ENCODE results near the gene HIP1. TPM values are rescaled to one million over a fixed set of nuclear protein-coding genes. Genes with fewer than 3 reads are reported as not detected.

HIP1 gene
- polyA plus RNA-seq, 1 of the 3 experiments (the other 2 are of a cell fraction), result 11.3 TPM

GRCh38 chr7:75608451-75609122 is 130.2 kb downstream of the HIP1 start:
- WGBS (ENCODE audit: low lambda C conversion rate), result 84% methylated on average over 8 of the region's 8 CpGs

More at GRCh38 chr7:75608451-75609122, 130.2 kb downstream of the HIP1 start:
- Histone ChIP-seq H3F3A (replicated peaks; ENCODE audit: insufficient read depth) (no peaks in the 10 kb centered on the region), H3K27me3 (ENCODE audit: insufficient read depth) (no peaks in the 10 kb centered on the region), H3K9me3 (no peaks in the 10 kb centered on the region), H2AFZ (ENCODE audit: low read depth) (no peak overlapping the region), H3K9ac (no peak overlapping the region), H3K4me1 (ENCODE audit: control insufficient read depth in 1 of 2, insufficient read depth in 2 of 2, low read depth in 1 of 2, low read length in 1 of 2) (peaks cover 0 to 4% of the 10 kb centered on the region in 2 experiments; a peak in 1 of 4 replicates), H3K4me2 (no peak overlapping the region), H3K79me2 (ENCODE audit: insufficient read depth) (no peaks in the 10 kb centered on the region), H3K9me2 (no peaks in the 10 kb centered on the region), H3K4me3 (ENCODE audit: low read depth in 2 of 2, low read length in 1 of 2) (no peak overlapping the region), H4K20me1 (ENCODE audit: insufficient read depth) (no peaks in the 10 kb centered on the region), H3K27ac (ENCODE audit: low read depth in 2 of 2, low read length in 1 of 2) (no peak overlapping the region), H3K36me3 (replicated peaks in 1 of 2; ENCODE audit: control insufficient read depth in 1 of 2, insufficient read depth in 2 of 2, low read length in 1 of 2) (no peaks in the 10 kb centered on the region)
- no peak for TF ChIP-seq EP300 (IDR thresholded peaks at IDR 0.05; ENCODE audit: borderline replicate concordance in 1 of 2, low read depth in 1 of 2, low read length in 1 of 2)
- TF ChIP-seq RAD21 (IDR thresholded peaks at IDR 0.05; ENCODE audit: low read length), result no peak
- TF ChIP-seq ZBTB33 (IDR thresholded peaks at IDR 0.05; ENCODE audit: borderline replicate concordance, low read depth), result no peak
- no peak for TF ChIP-seq TEAD4 (IDR thresholded peaks at IDR 0.05; ENCODE audit: borderline replicate concordance, insufficient read depth)
- no peak for TF ChIP-seq GABPA (IDR thresholded peaks at IDR 0.05; ENCODE audit: low read depth)
- TF ChIP-seq NRF1 (IDR thresholded peaks at IDR 0.05; ENCODE audit: low read depth, low read length), result no peak
- no peak for TF ChIP-seq EZH2phosphoT487 (IDR thresholded peaks at IDR 0.05; ENCODE audit: borderline replicate concordance, low read depth)
- TF ChIP-seq USF1 (IDR thresholded peaks at IDR 0.05; ENCODE audit: borderline replicate concordance, low read depth), result no peak
- TF ChIP-seq MXI1 (IDR thresholded peaks at IDR 0.05; ENCODE audit: low read depth, low read length), result no peak
- TF ChIP-seq, protein P1, sequence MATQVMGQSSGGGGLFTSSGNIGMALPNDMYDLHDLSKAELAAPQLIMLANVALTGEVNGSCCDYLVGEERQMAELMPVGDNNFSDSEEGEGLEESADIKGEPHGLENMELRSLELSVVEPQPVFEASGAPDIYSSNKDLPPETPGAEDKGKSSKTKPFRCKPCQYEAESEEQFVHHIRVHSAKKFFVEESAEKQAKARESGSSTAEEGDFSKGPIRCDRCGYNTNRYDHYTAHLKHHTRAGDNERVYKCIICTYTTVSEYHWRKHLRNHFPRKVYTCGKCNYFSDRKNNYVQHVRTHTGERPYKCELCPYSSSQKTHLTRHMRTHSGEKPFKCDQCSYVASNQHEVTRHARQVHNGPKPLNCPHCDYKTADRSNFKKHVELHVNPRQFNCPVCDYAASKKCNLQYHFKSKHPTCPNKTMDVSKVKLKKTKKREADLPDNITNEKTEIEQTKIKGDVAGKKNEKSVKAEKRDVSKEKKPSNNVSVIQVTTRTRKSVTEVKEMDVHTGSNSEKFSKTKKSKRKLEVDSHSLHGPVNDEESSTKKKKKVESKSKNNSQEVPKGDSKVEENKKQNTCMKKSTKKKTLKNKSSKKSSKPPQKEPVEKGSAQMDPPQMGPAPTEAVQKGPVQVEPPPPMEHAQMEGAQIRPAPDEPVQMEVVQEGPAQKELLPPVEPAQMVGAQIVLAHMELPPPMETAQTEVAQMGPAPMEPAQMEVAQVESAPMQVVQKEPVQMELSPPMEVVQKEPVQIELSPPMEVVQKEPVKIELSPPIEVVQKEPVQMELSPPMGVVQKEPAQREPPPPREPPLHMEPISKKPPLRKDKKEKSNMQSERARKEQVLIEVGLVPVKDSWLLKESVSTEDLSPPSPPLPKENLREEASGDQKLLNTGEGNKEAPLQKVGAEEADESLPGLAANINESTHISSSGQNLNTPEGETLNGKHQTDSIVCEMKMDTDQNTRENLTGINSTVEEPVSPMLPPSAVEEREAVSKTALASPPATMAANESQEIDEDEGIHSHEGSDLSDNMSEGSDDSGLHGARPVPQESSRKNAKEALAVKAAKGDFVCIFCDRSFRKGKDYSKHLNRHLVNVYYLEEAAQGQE (IDR thresholded peaks at IDR 0.05; ENCODE audit: low read depth, low read length), result no peak
- no peak for TF ChIP-seq SMC3 (IDR thresholded peaks at IDR 0.05; ENCODE audit: low read depth, low read length)
- TF ChIP-seq NFIC (IDR thresholded peaks at IDR 0.05; ENCODE audit: borderline replicate concordance), result no peak
- TF ChIP-seq, protein P2, sequence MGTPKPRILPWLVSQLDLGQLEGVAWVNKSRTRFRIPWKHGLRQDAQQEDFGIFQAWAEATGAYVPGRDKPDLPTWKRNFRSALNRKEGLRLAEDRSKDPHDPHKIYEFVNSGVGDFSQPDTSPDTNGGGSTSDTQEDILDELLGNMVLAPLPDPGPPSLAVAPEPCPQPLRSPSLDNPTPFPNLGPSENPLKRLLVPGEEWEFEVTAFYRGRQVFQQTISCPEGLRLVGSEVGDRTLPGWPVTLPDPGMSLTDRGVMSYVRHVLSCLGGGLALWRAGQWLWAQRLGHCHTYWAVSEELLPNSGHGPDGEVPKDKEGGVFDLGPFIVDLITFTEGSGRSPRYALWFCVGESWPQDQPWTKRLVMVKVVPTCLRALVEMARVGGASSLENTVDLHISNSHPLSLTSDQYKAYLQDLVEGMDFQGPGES (IDR thresholded peaks at IDR 0.05; ENCODE audit: low read depth, low read length), result no peak
- TF ChIP-seq POLR2AphosphoS5 (IDR thresholded peaks at IDR 0.05; ENCODE audit: low read depth, low read length), result no peak
- TF ChIP-seq MAX (IDR thresholded peaks at IDR 0.05; ENCODE audit: low read depth), result no peak
- no peak for TF ChIP-seq RXRA (IDR thresholded peaks at IDR 0.05; ENCODE audit: borderline replicate concordance, low read depth)
- no peak for TF ChIP-seq SIN3A (IDR thresholded peaks at IDR 0.05; ENCODE audit: borderline replicate concordance, low read depth, low read length)
- TF ChIP-seq JUND (IDR thresholded peaks at IDR 0.05), result no peak
- TF ChIP-seq ELF1 (IDR thresholded peaks at IDR 0.05), result no peak
- no peak for TF ChIP-seq CHD2 (IDR thresholded peaks at IDR 0.05; ENCODE audit: low read length, partially characterized antibody)
- no peak for DNase-seq
- ChIA-PET POLR2A (interaction anchor here (0.6 kb wide), 1 partner anchor 31 kb away, joined by 3 read pairs; no protein-coding TSS in a partner anchor), CTCF (interaction anchor here (1.4 to 1.7 kb wide), 2 partner anchors 11 to 13 kb away, joined by 4 to 5 read pairs; no protein-coding TSS in a partner anchor)
